K562 (cell line): ENCODE results near the gene LGALS7B. TPM values are rescaled to one million over a fixed set of nuclear protein-coding genes. Genes with fewer than 3 reads are reported as not detected.

Source experiments
- ATAC-seq: fragments of 200-7000 bp; cut with Tn5 transposase; 3 replicates; pipeline ENCODE4 v1.9.1; 2020; ENCODE audit warnings: moderate library complexity
- BruUV-seq: library from RNA; stranded (reverse); fragments of 400-500 nt; replicated peaks from 2 replicates; lab custom pipeline; 2021; lab: Mats Ljungman, UMichigan
- CTCF ChIA-PET: fragments of 300-600 bp; formaldehyde crosslinking; extraction: SDS; loops from one replicate; lab custom pipeline; 2021; ENCODE audit warnings: low intra/inter-chr PET ratio; lab: Yijun Ruan, JAX
- POLR2A ChIA-PET: fragments of 300-600, 350-650 bp; sonication (Branson Sonifier 250); formaldehyde crosslinking; extraction: SDS; loops from one replicate; lab custom pipeline; 2021; ENCODE audit warnings: antibody characterized with exemption, inconsistent platforms; lab: Yijun Ruan, JAX
- DNase-seq, 4 experiments: peaks; one replicate each; pipeline versions ENCODE4 v3.0.0 to v3.0.0-alpha.2; 2011 to 2018; ENCODE audit warnings: low spot score in 3 of 4, mixed read lengths in 3 of 4; ENCODE audit errors: extremely low read depth in 1 of 4
- FAIRE-seq: peaks from 2 replicates; lab custom pipeline; 2011; peaks lifted over from hg19 to GRCh38; lab: Jason Lieb, UNC
- H2AFZ ChIP-seq: 2 replicates; pipeline ENCODE4 v1.6.0; 2011; ENCODE audit warnings: low read depth, low read length, control low read depth, inconsistent platforms
- H3K27ac ChIP-seq: fragments of 200-600 bp; 3 replicates; pipeline ENCODE4 v1.8.0; 2011; ENCODE audit warnings: low read depth, mild to moderate bottlenecking, control low read depth, inconsistent platforms, low read length, moderate library complexity, mixed read lengths; ENCODE audit errors: extremely low read depth
- H3K27me3 ChIP-seq, 2 experiments: fragments of 300-600 bp in 1 of 2; 2 replicates in 1 of 2; 3 replicates in 1 of 2; pipeline versions ENCODE4 v1.6.0 to v1.8.0; 2011; ENCODE audit warnings: inconsistent platforms in 2 of 2, low read length in 2 of 2, mild to moderate bottlenecking in 1 of 2, mixed read lengths in 1 of 2, moderate library complexity in 1 of 2; ENCODE audit not compliant: control insufficient read depth in 2 of 2, insufficient read depth in 2 of 2
- H3K36me3 ChIP-seq: fragments of 300-600 bp; 3 replicates; pipeline ENCODE4 v1.8.0; 2011; ENCODE audit warnings: mild to moderate bottlenecking, low read length, inconsistent platforms; ENCODE audit not compliant: control insufficient read depth, insufficient read depth
- H3K4me1 ChIP-seq, 2 experiments: fragments of 200-600 bp in 1 of 2; replicated peaks in 1 of 2; 2 replicates in 1 of 2; 3 replicates in 1 of 2; pipeline versions ENCODE4 v1.5.1 to v1.8.0; 2011; ENCODE audit warnings: inconsistent platforms in 2 of 2, low read length in 2 of 2, mild to moderate bottlenecking in 1 of 2, mixed read lengths in 1 of 2, moderate library complexity in 1 of 2; ENCODE audit not compliant: control insufficient read depth in 2 of 2, insufficient read depth in 2 of 2
- H3K4me2 ChIP-seq: 2 replicates; pipeline ENCODE4 v1.6.1; 2011; ENCODE audit warnings: low read length, control low read depth, inconsistent platforms, mixed read lengths; ENCODE audit not compliant: insufficient read depth
- H3K4me3 ChIP-seq: fragments of 200-600 bp; sonication (generic), shearing (Covaris generic); 2 replicates; pipeline ENCODE4 v1.5.1; 2016; ENCODE audit warnings: control low read depth, inconsistent platforms
- H3K79me2 ChIP-seq: fragments of 200-600 bp; 3 replicates; pipeline ENCODE4 v1.8.0; 2011; ENCODE audit warnings: low read length, inconsistent platforms; ENCODE audit not compliant: control insufficient read depth, insufficient read depth
- H3K9ac ChIP-seq, 2 experiments: 2 replicates each; pipeline versions ENCODE4 v1.6.0 to v1.6.1; 2011; ENCODE audit warnings: low read depth in 2 of 2, low read length in 2 of 2, control low read depth in 1 of 2, inconsistent platforms in 1 of 2, mild to moderate bottlenecking in 1 of 2, mixed read lengths in 1 of 2; ENCODE audit not compliant: insufficient read depth in 1 of 2
- H3K9me1 ChIP-seq: one replicate; pipeline ENCODE4 v1.6.0; 2011; ENCODE audit warnings: inconsistent platforms, mild to moderate bottlenecking, low read length, moderate library complexity; ENCODE audit not compliant: control insufficient read depth, insufficient read depth
- H3K9me3 ChIP-seq: replicated peaks from 2 replicates; pipeline ENCODE4 v1.5.1; 2011; ENCODE audit warnings: low read depth, low read length, inconsistent platforms; ENCODE audit not compliant: control insufficient read depth, insufficient read depth
- H4K20me1 ChIP-seq: replicated peaks from 2 replicates; pipeline ENCODE4 v1.6.1; 2011; ENCODE audit warnings: low read length, inconsistent platforms, mixed read lengths; ENCODE audit not compliant: control insufficient read depth, insufficient read depth
- ATF3 ChIP-seq, 2 experiments: fragments of 450-650 bp in 1 of 2; sonication (generic) in 1 of 2; formaldehyde crosslinking in 1 of 2; IDR thresholded peaks in 1 of 2; conservative IDR thresholded peaks in 1 of 2; 2 replicates each; pipeline versions ENCODE4 v1.6.1 to v1.8.1; 2016 to 2023; ENCODE audit warnings: mild to moderate bottlenecking in 2 of 2, moderate library complexity in 2 of 2, inconsistent platforms in 1 of 2, missing genetic modification reagents in 1 of 2
- DPF2 ChIP-seq: fragments of 450-650 bp; IDR thresholded peaks from 2 replicates; pipeline ENCODE4 v1.6.1; 2016
- FOSL1 ChIP-seq: fragments of 200-800 bp; sonication (Bioruptor generic); conservative IDR thresholded peaks from 2 replicates; pipeline ENCODE4 v1.6.1; 2016; ENCODE audit warnings: missing genetic modification characterization, missing compliant biosample characterization
- GATA2 ChIP-seq: sonication (generic); formaldehyde crosslinking; IDR thresholded peaks from 2 replicates; pipeline ENCODE4 v1.4.0; 2020; ENCODE audit warnings: mild to moderate bottlenecking, missing genetic modification reagents
- HDAC3 ChIP-seq: fragments of 450-650 bp; IDR thresholded peaks from 2 replicates; pipeline ENCODE4 v1.6.1; 2018; ENCODE audit warnings: borderline replicate concordance, mild to moderate bottlenecking, moderate library complexity; ENCODE audit not compliant: partially characterized antibody
- JUN ChIP-seq, 2 experiments: sonication (generic) in 1 of 2; formaldehyde crosslinking in 1 of 2; IDR thresholded peaks; 2 replicates each; pipeline versions ENCODE4 v1.6.1 to v1.8.0; 2012 to 2022; ENCODE audit warnings: borderline replicate concordance in 2 of 2, mild to moderate bottlenecking in 2 of 2, improper control_type of control experiment in 1 of 2, low read depth in 1 of 2, low read length in 1 of 2, missing genetic modification reagents in 1 of 2
- NCOA1 ChIP-seq: fragments of 450-650 bp; IDR thresholded peaks from 2 replicates; pipeline ENCODE4 v1.6.1; 2016; ENCODE audit warnings: low read depth
- NCOR1 ChIP-seq: fragments of 450-650 bp; IDR thresholded peaks from 2 replicates; pipeline ENCODE4 v1.6.1; 2016; ENCODE audit warnings: mild to moderate bottlenecking, moderate library complexity
- POLR2A ChIP-seq: fragments of 450-650 bp; conservative IDR thresholded peaks from 2 replicates; pipeline ENCODE4 v1.6.1; 2016
- RAD21 ChIP-seq, 2 experiments: fragments of 250-450 bp in 1 of 2; fragments of 450-650 bp in 1 of 2; sonication (Bioruptor Pico) in 1 of 2; formaldehyde crosslinking in 1 of 2; IDR thresholded peaks in 1 of 2; conservative IDR thresholded peaks in 1 of 2; 2 replicates each; pipeline versions ENCODE4 v1.4.0 to v1.8.0; 2020 to 2022; ENCODE audit warnings: mild to moderate bottlenecking in 2 of 2, moderate library complexity in 1 of 2
- SREBF1 ChIP-seq: fragments of 150-350 bp; IDR thresholded peaks from 2 replicates; pipeline ENCODE4 v1.6.1; 2014; ENCODE audit warnings: antibody characterized with exemption, low read depth, low read length, borderline replicate concordance
- TARDBP ChIP-seq: fragments of 450-650 bp; IDR thresholded peaks from 2 replicates; pipeline ENCODE4 v1.6.1; 2016
- TCF3 ChIP-seq: sonication (generic); formaldehyde crosslinking; IDR thresholded peaks from 2 replicates; pipeline ENCODE4 v1.4.0; 2020; ENCODE audit warnings: mild to moderate bottlenecking, missing genetic modification reagents
- UBTF ChIP-seq, 2 experiments: IDR thresholded peaks; 2 replicates each; pipeline ENCODE4 v1.6.1; 2012; ENCODE audit warnings: improper control_type of control experiment in 2 of 2, low read depth in 2 of 2, low read length in 2 of 2, borderline replicate concordance in 1 of 2
- ZNF175 ChIP-seq: fragments of 200-800 bp; sonication (Bioruptor generic); IDR thresholded peaks from 2 replicates; pipeline ENCODE4 v1.6.1; 2016; ENCODE audit warnings: low read depth, mild to moderate bottlenecking, missing genetic modification characterization, missing compliant biosample characterization
- WGBS: fragments of 100-300 bp; shearing (Covaris generic); methylation state at CpG from one replicate; pipeline ENCODE4 v1.1.6; 2016; ENCODE audit warnings: low coverage, mixed read lengths; ENCODE audit not compliant: insufficient coverage; ENCODE audit errors: missing lambda C conversion rate; 5-methylcytosine and 5-hydroxymethylcytosine counted together
- in situ Hi-C: fragments of 300-500 bp; cut with MboI; formaldehyde crosslinking; loops from 4 replicates; pipeline ENCODE4 v1.15.0; 2018; ENCODE audit warnings: inconsistent platforms, mixed read lengths
- intact Hi-C: fragments of 100-400 bp; cut with micrococcal nuclease; formaldehyde crosslinking; loops from 2 replicates; pipeline ENCODE4 v1.14.2; 2022
- polyA plus RNA-seq, 8 experiments: library from polyadenylated mRNA; depleted of rRNA in 4 of 8; stranded (reverse) in 5 of 8; unstranded in 3 of 8; fragments of >200 nt; fragmentation: Nextera tagmentation in 2 of 8; fragmentation: Illumina TruSeq in 1 of 8; extraction: Ambion mirVana in 2 of 8; extraction: Trizol in 1 of 8; gene quantifications; 2 replicates each; pipeline versions ENCODE4 v1.2.1 to v1.2.3, GENCODE V29; 2011 to 2014; ENCODE audit warnings: inconsistent platforms in 1 of 8, missing spikeins in 1 of 8
- total RNA-seq, 7 experiments: library from RNA; depleted of rRNA in 6 of 7; stranded (reverse); fragments of >200 nt in 6 of 7; fragmentation: Illumina TruSeq in 2 of 7; extraction: Trizol in 2 of 7; gene quantifications; 2 replicates each; pipeline versions ENCODE4 v1.2.1 to v1.2.3, GENCODE V29; 2011 to 2021; ENCODE audit warnings: low replicate concordance in 1 of 7

Gene LGALS7B
- total and polyA plus RNA-seq, 9 of the 15 experiments (the other 6 are each of a cell fraction or from before 2014, with no cell fraction given): not detected

- Histone ChIP-seq H3K4me3 (no peak overlapping the region), H2AFZ (no peak overlapping the region), H3K36me3 (peaks cover 22% of the 10 kb centered on the region; the same call in 2 of the 3 replicates), H3K27ac (peak overlapping the region; percentile 67), H3K4me1 (peaks cover 20 to 53% of the 10 kb centered on the region in 2 experiments), H4K20me1 (no peaks in the 10 kb centered on the region), H3K9me3 (peaks cover 8% of the 10 kb centered on the region), H3K9me1 (no peaks in the 10 kb centered on the region), H3K79me2 (no peaks in the 10 kb centered on the region), H3K27me3 (no peaks in the 10 kb centered on the region), H3K4me2 (peak overlapping the region; percentile 69), H3K9ac (peak overlapping the region in 1 of 2 experiments; percentile 59; a peak in 2 of 4 replicates)
- POLR2A ChIA-PET: interaction anchor here (0.7 to 1.2 kb wide), 6 partner anchors 8 to 70 kb away, joined by 3 to 4 read pairs (median 3); no protein-coding TSS in a partner anchor
- DNase-seq (peak; percentile 81 to 93 (median 88)), FAIRE-seq (peak; percentile 99), ATAC-seq (peak; percentile 98)
- CTCF ChIA-PET: no interaction called here
- 34% methylated on average over 13 of the region's 13 CpGs for WGBS
- intact Hi-C loops (loop anchor here (1.0 kb wide), 1 partner anchor 31 kb away; no protein-coding TSS in a partner anchor), in situ Hi-C loops (no loop called here)
- no TSS peak for BruUV-seq
- TF ChIP-seq GATA2 (peak; percentile 65; the same call in 1 of the 2 replicates), DPF2 (peak; percentile 79), NCOA1 (peak; percentile 82; the same call in 1 of the 2 replicates), ATF3 (IDR thresholded peaks at IDR 0.05) (peak; percentile 15; the same call in 1 of the 2 replicates), ATF3 (CRISPR knock-in tag; conservative IDR thresholded peaks at IDR 0.05) (no peak), SREBF1 (no peak), ZNF175 (CRISPR knock-in tag) (0 out of 2 replicates have a peak, but pooled peaks have one; percentile 38), HDAC3 (peak; percentile 76), POLR2A (no peak), TCF3 (CRISPR knock-in tag) (peak; percentile 85), UBTF (IDR thresholded peaks at IDR 0.05; ENCODE audit: borderline replicate concordance in 1 of 2, low read depth in 2 of 2, low read length in 2 of 2) (0 out of 4 replicates have a peak, but pooled peaks of 1 of the 2 experiments have one; percentile 57), NCOR1 (peak; percentile 90), RAD21 (CRISPR knock-in tag; conservative IDR thresholded peaks at IDR 0.05 in 1 of 2, IDR thresholded peaks at IDR 0.05 in 1 of 2) (peak in 1 of 2 experiments; percentile 38; a peak in 2 of 4 replicates), TARDBP (0 out of 2 replicates have a peak, but pooled peaks have one; percentile 36), JUN (IDR thresholded peaks at IDR 0.05; ENCODE audit: borderline replicate concordance, low read depth, low read length) (0 out of 2 replicates have a peak, but pooled peaks have one; percentile 19), JUN (CRISPR knock-in tag; IDR thresholded peaks at IDR 0.05; ENCODE audit: borderline replicate concordance) (no peak), FOSL1 (tag) (0 out of 2 replicates have a peak, but pooled peaks have one; percentile 9)
These were observed 30.4 kb downstream of the LGALS7B start for GRCh38 chr19:38819231-38819920.
